CD4-positive, alpha-beta T cell treated with Interleukin-4 for 1 hour (primary cell): Measurements from ENCODE around the gene SETD5.
"Not testable (repeated sequence)": the region's sequence is repeated elsewhere in the genome, so short reads cannot be mapped to it uniquely, and the experiment has no call there.

Experiments used
- DNase-seq, 2 donors: peaks; one replicate each; pipeline ENCODE4 v3.0.0-alpha.2; 2020 to 2022

The SETD5 gene

GRCh38 chr3:9468460-9468859, 71.0 kb downstream of the SETD5 start:
- no peak for DNase-seq

DNA sequence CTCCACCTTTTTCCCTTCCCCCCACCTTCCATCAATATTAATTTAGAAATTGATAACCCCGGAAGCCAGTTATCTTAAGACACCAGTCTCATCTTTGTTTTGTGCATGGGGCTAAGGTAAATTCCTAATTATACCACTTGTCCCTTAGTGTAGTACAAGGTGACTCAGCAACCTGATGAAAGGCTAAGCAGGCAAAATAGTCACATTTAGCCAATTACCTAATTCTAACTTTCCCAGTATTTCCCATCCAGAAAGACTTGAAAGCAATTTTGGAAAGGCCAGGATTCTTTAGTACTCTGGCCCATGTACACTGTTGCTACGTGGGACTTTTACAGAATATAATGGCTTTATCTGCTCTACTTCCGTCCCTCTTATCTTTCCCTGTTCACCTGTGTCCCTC, 72.6 kb downstream of the SETD5 start:
- DNase-seq = no peak

DNA sequence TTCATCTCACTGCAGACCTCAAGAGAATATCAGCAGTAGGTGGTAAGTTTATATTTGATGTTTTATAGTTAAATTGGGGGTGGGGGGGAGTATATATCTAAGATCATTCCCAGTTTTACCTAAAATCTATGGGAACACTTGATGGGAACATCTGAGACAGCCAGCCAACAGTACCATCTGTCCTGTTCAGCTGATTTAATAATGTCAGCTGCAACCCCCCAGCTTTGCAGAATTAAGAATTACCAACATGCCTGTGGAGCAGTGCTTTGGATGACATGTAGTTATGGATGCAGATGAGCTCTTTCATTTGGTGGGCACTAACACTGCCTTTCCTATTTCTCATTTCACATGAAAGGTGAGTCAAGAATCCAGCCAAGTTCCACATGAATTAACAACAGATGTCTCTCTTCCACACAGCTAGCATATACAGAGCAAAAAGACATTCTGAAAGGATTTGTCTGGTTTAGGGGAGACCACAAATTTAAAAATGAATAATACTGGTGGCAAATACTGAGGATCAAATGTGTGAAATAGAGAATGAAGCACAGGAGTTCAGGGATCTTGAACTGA, 76.2 kb downstream of the SETD5 start:
- no peak for DNase-seq

DNA sequence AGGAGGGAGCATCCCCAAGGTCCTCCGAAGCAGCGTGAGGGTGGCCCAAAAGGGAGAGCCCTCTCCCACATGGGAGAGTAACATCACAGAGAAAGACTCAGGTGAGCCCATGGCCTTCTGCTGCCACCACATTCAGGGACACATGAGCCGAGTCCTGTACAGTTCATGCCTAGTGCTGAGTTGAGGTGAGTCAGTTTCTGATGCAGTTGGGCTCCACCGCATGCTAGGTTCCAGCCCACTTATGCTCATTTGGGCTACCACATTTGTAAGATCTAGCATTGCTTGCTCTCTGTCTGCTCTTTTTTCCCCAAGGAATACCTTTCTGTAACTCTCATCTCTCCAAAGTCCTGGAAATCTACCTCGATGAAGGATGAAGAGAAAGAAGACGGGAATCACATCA, 77.1 kb downstream of the SETD5 start:
- no peak for DNase-seq

DNA sequence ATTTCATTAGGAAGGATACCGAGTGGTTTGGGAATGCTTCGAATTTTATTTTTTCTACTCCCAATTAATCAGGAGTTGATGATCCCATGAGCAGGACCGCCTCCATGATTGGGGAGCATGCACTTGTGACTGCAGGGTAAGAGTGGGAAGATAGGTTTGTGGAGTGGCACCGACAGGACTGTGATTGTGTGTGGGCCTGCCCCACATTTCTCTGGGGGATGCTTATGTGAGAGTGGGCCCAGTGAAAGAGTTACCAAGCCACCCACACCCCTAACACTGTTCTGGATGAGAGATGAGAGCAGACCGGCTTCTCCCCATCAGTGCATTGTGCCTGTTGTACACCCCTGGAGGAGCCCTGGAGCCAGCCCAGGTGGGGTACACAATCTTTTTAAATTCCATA, 79.5 kb downstream of the SETD5 start:
- no peak for DNase-seq

DNA sequence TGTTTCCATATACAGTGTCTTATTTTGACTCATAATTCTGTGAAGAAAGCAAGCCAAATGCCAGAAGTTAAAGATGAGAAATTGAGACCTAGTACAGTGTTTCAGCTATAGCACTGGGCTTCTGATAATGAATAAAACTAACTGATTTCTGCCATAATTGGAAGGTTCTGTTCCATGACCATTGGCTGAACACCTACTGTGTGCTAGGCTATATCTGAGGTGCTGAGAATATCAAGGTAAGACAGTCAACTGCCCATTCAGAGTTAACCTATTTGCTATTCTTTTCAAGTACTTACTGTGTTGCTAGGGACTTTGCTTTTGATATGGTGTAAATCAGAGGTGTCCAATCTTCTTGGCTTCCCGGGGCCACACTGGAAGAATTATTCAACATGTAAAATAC, 82.8 kb downstream of the SETD5 start:
- DNase-seq = no peak

DNA sequence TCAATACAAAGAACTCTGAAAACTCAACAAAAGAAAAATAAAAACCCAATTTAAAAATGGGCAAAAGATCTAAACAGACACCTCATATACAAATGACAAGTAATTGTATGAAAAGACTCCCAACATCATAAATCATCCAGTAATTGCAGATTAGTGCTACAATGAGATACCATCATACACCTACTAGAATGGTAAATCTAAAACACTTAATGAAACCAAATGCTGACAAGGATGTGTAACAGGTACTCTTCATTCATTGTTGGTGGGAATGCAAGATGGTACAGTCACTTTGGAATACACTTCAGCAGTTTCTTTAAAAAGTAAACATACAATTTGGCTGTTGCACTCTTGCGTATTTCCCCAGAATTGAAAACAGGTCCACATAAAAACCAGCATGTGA, 87.8 kb downstream of the SETD5 start:
- no peak for DNase-seq

GRCh38 chr3:9491506-9491905, 94.1 kb downstream of the SETD5 start:
- no peak for DNase-seq

- DNase-seq = not testable (repeated sequence)
These were observed 96.6 kb downstream of the SETD5 start for GRCh38 chr3:9494036-9494435.

DNA sequence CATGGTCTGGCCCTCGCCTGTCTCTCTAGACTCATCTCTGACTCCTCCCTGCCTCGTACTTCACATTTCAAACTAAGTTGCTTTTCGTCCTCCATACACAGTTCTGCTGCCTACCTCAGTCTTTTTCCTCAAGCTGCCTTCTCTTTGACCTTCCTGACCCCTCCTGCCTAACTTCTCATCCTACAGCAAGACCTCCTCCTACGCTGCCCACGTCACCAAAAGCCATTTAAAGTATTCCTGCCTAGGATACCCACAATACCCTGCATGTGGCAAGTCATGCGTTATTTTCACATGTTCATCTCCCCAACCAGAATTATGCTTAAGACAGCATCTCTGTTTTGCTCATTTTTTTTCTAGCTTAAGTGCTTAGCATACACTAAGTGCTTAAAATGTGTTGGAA, 99.5 kb downstream of the SETD5 start:
- no peak for DNase-seq

GRCh38 chr3:9497821-9498565, 100.6 kb downstream of the SETD5 start:
- no peak for DNase-seq

DNA sequence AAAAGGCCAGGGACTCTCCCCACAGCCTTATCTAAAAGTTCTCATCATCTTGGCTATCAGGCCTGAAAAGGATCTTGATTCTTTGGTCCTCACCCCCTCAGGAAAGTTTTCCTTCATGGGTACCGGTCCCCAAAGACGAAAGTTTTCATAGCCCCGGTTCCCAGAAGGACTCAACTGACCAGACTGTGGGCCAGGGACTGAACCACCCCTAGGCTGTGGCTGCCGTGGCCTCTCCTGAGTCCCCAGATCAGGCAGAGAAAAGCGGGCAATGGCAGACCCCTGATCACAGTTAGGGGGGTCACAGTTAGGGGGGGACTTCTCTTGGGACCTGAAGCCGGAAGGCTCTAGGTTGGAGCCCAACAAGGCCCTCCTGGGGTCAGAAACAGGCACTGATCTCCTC, 101.4 kb downstream of the SETD5 start:
- DNase-seq = no peak

DNA sequence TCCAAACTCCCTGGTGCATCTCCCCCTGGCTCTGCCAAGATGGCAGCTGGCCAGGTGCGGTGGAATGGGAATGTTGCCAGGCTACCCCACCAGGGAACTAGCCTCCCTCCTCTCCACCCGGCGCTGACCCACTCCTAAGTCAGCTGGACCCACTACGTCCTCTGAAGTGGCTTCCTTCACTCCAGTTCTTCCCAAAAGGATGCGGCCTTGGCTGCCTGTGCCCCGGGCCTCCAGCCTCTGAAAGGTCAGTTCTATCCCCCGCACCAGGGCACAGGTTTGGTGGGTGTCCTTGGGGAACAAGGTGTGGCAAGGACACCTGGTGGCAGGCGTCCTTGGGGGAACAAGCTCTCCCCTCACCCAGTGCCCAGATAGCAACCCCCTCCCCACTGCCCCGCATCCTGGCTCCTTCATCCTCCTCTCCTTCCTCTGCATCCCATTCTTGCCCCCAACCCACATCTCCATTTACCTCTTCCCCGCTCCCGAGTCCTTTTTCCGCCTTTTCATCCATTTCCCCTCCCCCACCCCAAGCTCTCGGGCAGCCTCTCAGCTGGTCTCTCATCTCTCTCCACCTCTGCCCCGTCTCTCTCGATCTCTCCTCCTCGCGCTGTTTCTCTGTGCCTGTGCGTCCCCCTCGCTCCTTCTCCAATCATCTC, 102.2 kb downstream of the SETD5 start:
- DNase-seq = no peak

GRCh38 chr3:9500108-9501050, 103.0 kb downstream of the SETD5 start:
- peak; percentile 37 to 46 for DNase-seq

GRCh38 chr3:9501226-9501625, 103.8 kb downstream of the SETD5 start:
- no peak for DNase-seq

GRCh38 chr3:9503283-9503682, 105.9 kb downstream of the SETD5 start:
- DNase-seq = peak; percentile 61 to 71

- DNase-seq = no peak
These were observed 110.5 kb downstream of the SETD5 start for GRCh38 chr3:9507586-9508578.

GRCh38 chr3:9508781-9509180, 111.4 kb downstream of the SETD5 start:
- DNase-seq = no peak

DNA sequence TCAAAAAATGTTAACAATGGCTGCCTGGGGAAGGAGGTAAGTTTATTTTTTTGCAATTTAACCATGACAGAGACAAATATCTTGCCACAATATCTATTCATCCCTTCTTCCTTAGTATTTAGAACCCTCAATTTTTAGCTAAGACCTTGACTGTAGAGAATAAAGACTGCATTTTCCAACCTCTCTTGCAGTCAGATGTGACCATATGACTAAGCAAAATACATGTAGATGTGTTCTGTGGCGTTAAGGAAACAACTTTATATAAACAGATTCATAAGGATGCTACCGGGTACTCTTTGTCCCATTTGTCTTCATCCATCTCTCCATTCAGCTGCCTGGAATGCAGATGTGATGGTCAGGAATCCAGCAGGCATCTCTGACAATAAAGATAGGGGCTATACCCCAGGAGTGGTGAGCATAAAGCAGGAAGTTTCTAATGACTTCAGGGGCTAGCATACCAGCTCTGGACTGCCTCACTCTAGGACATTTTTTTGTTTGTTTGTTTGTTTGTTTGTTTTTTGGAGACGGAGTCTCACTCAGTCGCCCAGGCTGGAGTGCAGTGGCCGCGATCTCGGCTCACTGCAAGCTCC, 115.1 kb downstream of the SETD5 start:
- DNase-seq = no peak

DNA sequence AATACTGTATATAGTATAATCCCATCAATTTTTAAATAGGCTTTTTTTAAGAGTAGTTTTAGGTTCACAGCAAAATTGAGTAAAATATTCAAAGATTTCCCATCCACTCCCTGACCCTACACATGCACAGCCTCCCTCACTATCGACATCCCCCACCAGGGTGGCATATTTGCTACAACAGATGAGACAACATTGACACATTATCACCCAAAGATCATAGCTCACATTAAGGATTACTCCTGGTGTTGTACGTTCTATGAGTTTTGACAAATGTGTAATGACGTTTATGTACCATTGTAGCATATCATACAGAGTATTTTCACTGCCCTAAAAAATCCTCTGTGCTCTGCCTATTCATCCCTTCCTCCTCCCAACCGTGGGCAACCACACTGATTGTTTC, 116.9 kb downstream of the SETD5 start:
- no peak for DNase-seq

DNA sequence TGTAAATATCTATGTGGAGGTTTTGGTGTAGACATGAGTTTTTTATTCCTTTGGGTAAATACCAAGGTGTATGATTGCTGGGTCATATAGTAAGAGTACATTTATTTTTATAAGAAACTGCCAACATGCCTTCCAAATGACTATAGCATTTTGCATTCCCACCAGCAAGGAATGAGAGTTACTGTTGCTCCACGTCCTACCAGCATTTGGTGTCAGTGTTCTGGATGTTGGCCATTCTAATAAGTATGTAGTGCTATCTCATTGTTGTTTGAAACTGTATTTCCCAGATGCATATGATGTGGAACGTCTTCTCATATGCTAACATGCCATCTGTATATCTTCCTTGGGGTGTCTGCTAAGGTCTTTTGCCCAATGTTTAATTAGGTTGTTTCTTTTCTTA, 117.5 kb downstream of the SETD5 start:
- no peak for DNase-seq

DNA sequence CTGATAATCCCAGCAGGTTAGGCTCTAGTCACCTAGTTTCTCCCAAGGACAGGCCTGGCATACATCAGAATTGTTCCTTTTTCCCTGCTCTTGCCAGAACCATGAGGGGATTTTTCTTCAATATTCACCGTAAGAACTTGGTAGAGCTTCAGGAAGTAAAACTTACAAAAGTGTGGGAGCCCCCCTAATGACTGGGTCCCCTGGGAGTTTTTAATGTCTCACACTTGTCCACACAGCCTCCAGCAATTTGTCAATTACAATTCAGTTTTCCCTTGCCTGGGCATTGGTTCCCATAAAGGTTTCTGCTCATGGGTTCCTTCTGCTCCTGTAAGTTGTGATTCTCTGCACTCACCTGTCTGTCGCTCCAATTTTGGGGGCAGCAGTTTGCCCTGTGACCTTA, 127.7 kb downstream of the SETD5 start:
- DNase-seq = no peak
